CD4-positive, CD25-positive, alpha-beta regulatory T cell (primary cell): ENCODE data around the gene PPIE. TPM values are rescaled to one million over a fixed set of nuclear protein-coding genes. Genes with fewer than 3 reads are reported as not detected.

Experiments used
- ATAC-seq, 2 donors: fragments of 150-1000 bp; cut with Tn5 transposase; one replicate each; pipeline ENCODE4 v1.10.0; 2021; ENCODE audit warnings: low read depth in 2 of 2, moderate number of reproducible peaks in 2 of 2, moderate library complexity in 1 of 2
- DNase-seq, 3 donors: peaks; one replicate each; pipeline versions ENCODE4 v3.0.0 to v3.0.0-alpha.2; 2012 to 2022; ENCODE audit warnings: mixed read lengths in 1 of 3
- H3K27ac ChIP-seq: one replicate; pipeline ENCODE4 v1.7.0; 2013; ENCODE audit warnings: mild to moderate bottlenecking, low read length; ENCODE audit not compliant: insufficient read depth, poor library complexity, severe bottlenecking
- H3K27me3 ChIP-seq: one replicate; pipeline ENCODE4 v1.7.0; 2013; ENCODE audit warnings: low read length; ENCODE audit not compliant: control insufficient read depth, insufficient read depth
- H3K36me3 ChIP-seq: one replicate; pipeline ENCODE4 v1.7.0; 2013; ENCODE audit warnings: mild to moderate bottlenecking, low read length, moderate library complexity; ENCODE audit not compliant: control insufficient read depth, insufficient read depth
- H3K4me1 ChIP-seq: 2 replicates; pipeline ENCODE4 v1.7.0; 2013; ENCODE audit warnings: mild to moderate bottlenecking, low read length; ENCODE audit not compliant: insufficient read depth, control insufficient read depth, poor library complexity, severe bottlenecking
- H3K4me3 ChIP-seq: one replicate; pipeline ENCODE4 v1.7.0; 2013; ENCODE audit warnings: low read depth, mild to moderate bottlenecking, low read length, moderate library complexity
- H3K9me3 ChIP-seq, 2 experiments: 1 replicate in 1 of 2; 2 replicates in 1 of 2; pipeline ENCODE4 v1.7.0; 2013; ENCODE audit warnings: low read length in 2 of 2, mild to moderate bottlenecking in 1 of 2, moderate library complexity in 1 of 2; ENCODE audit not compliant: control insufficient read depth in 2 of 2
- H3K27ac Mint-ChIP-seq, 3 donors: one replicate each; pipeline ENCODE4 v1.8.0; 2020 to 2022; ENCODE audit warnings: mild to moderate bottlenecking in 3 of 3, mixed read lengths in 3 of 3, moderate library complexity in 2 of 3
- H3K27me3 Mint-ChIP-seq: one replicate; pipeline ENCODE4 v1.8.0; 2022; ENCODE audit warnings: mild to moderate bottlenecking, mixed read lengths
- H3K36me3 Mint-ChIP-seq: one replicate; pipeline ENCODE4 v1.8.0; 2020; ENCODE audit warnings: mixed read lengths
- H3K4me1 Mint-ChIP-seq, 4 donors: one replicate each; pipeline ENCODE4 v1.8.0; 2020 to 2022; ENCODE audit warnings: mixed read lengths in 4 of 4, mild to moderate bottlenecking in 1 of 4
- H3K4me3 Mint-ChIP-seq, 4 donors: one replicate each; pipeline ENCODE4 v1.8.0; 2020 to 2022; ENCODE audit warnings: mild to moderate bottlenecking in 4 of 4, mixed read lengths in 4 of 4, moderate library complexity in 3 of 4
- H3K9me3 Mint-ChIP-seq, 7 donors: one replicate each; pipeline ENCODE4 v1.8.0; 2020 to 2022; ENCODE audit warnings: mixed read lengths in 7 of 7, mild to moderate bottlenecking in 3 of 7, moderate library complexity in 2 of 7
- polyA plus RNA-seq, 4 donors: library from polyadenylated mRNA; unstranded; fragments of 300-500 nt; fragmentation: Illumina TruSeq; gene quantifications; one replicate each; pipeline ENCODE4 v1.2.3, GENCODE V29; 2021
- total RNA-seq: library from RNA; stranded (reverse); gene quantifications from one replicate; pipeline ENCODE4 v1.2.3, GENCODE V29; 2022

The PPIE gene
- total and polyA plus RNA-seq, 5 donors from 2014 or later, result 36.8 to 118 (median 91.6) TPM

DNA sequence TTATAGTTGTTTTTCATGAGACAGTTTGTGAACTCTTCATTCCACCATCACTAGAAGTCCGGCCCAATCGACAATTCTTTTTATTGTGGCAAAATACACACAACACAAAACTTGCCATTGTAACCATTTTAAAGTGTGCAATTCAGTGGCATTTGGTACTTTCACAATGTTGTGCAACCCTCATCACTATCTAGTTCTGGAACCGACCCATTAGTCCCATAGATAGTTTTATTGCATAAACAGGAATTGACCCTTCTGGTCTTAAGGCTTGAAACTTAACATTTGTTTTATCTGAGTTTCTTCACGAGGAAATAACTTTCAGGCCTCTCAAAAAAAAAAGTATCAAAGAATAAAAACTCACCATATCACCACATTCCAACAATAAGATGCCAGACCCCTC, 8.8 kb upstream of the PPIE start:
- Mint-ChIP-seq H3K4me1 (peaks cover 4 to 12% (median 8%) of the 10 kb centered on the region in 4 donors), H3K4me3 (no peak overlapping the region), H3K36me3 (no peaks in the 10 kb centered on the region), H3K27ac (no peak overlapping the region), H3K27me3 (peaks cover 73% of the 10 kb centered on the region), H3K9me3 (peaks cover 0 to 1% (median 0%) of the 10 kb centered on the region in 7 donors)
- Histone ChIP-seq H3K4me1 (peaks cover 8% of the 10 kb centered on the region), H3K27me3 (peaks cover 26% of the 10 kb centered on the region), H3K36me3 (no peaks in the 10 kb centered on the region), H3K4me3 (no peak overlapping the region), H3K9me3 (no peaks in the 10 kb centered on the region), H3K27ac (no peak overlapping the region)
- ATAC-seq (no peak), DNase-seq (no peak)

DNA sequence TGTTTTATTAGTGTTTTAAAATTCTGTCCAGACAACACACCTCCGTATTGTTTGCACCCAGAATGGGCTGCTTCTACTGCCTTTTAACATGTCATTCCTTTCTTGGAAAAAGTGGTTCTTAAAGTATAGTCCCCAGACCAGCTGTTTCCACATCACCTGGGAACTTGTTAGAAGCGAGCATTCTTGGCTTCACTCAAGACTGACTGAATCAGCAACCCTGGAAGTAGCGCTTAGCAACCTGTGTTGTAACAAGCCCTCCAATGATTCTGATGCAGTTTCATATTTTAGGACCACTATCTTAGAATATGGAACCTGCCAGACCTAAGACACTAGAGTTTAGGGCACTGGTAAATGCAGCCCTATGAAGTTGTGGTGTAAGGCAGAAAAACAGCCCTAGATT, 6.0 kb upstream of the PPIE start:
- Mint-ChIP-seq H3K36me3 (no peaks in the 10 kb centered on the region), H3K27ac (no peak overlapping the region), H3K4me3 (no peak overlapping the region), H3K4me1 (peaks cover under 1 to 10% (median 5%) of the 10 kb centered on the region in 4 donors), H3K9me3 (peaks cover 0 to 1% (median 0%) of the 10 kb centered on the region in 7 donors), H3K27me3 (peaks cover 57% of the 10 kb centered on the region)
- Histone ChIP-seq H3K9me3 (no peaks in the 10 kb centered on the region), H3K36me3 (no peaks in the 10 kb centered on the region), H3K4me3 (no peak overlapping the region), H3K4me1 (peaks cover under 1% of the 10 kb centered on the region), H3K27ac (no peak overlapping the region), H3K27me3 (peaks cover 26% of the 10 kb centered on the region)
- ATAC-seq, result no peak
- DNase-seq, result no peak

DNA sequence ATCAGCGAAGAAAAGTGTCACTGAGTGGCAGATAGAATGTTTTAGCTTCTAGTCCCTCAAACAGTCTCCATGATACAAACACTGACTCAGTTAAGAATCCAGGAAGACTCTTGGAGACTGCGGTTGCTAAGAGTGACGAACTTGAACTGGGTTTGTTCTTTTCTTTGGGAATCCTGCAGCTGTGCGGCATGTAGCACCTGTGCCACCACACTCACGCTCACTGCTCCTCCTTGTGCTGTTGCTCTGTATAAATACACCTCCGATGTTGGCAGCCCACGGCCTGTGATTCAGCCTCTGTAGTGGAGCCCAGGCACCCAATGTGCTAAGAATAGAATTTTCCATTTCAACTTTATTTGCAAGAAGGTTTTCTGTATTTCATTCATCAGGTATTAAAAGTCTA, 5.5 kb upstream of the PPIE start:
- Histone ChIP-seq H3K4me1 (no peaks in the 10 kb centered on the region), H3K27ac (no peak overlapping the region), H3K36me3 (no peaks in the 10 kb centered on the region), H3K9me3 (no peaks in the 10 kb centered on the region), H3K4me3 (no peak overlapping the region), H3K27me3 (peaks cover 22% of the 10 kb centered on the region)
- Mint-ChIP-seq H3K4me3 (no peak overlapping the region), H3K4me1 (peaks cover 0 to 9% (median 4%) of the 10 kb centered on the region in 4 donors), H3K9me3 (peaks cover 0 to 1% (median 0%) of the 10 kb centered on the region in 7 donors), H3K27ac (no peak overlapping the region), H3K36me3 (no peaks in the 10 kb centered on the region), H3K27me3 (peaks cover 53% of the 10 kb centered on the region)
- DNase-seq, result no peak
- no peak for ATAC-seq

DNA sequence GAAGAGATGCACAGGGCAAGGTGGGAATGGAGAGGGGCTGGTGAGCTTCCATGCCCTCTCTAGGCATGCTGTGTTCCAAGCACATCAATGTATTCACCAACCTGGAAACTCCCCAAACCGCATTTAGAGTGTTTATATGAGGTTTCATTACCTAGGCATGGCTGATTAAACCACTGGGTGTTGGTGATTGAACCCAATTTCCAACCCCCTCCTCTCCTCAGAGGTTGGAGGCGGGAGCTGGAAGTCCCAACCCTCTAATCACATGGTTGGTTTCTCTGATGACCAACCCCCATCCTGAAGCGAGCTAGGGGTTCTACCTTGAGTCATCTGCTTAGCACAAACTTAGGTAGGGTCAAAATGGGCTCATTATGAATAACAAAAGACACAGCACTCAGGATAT, 3.0 kb upstream of the PPIE start:
- H3K27ac ChIP-seq, result no peak overlapping the region
- Mint-ChIP-seq H3K4me1 (peaks cover 9 to 32% (median 19%) of the 10 kb centered on the region in 4 donors), H3K9me3 (peaks cover 0 to 1% (median 0%) of the 10 kb centered on the region in 7 donors)

DNA sequence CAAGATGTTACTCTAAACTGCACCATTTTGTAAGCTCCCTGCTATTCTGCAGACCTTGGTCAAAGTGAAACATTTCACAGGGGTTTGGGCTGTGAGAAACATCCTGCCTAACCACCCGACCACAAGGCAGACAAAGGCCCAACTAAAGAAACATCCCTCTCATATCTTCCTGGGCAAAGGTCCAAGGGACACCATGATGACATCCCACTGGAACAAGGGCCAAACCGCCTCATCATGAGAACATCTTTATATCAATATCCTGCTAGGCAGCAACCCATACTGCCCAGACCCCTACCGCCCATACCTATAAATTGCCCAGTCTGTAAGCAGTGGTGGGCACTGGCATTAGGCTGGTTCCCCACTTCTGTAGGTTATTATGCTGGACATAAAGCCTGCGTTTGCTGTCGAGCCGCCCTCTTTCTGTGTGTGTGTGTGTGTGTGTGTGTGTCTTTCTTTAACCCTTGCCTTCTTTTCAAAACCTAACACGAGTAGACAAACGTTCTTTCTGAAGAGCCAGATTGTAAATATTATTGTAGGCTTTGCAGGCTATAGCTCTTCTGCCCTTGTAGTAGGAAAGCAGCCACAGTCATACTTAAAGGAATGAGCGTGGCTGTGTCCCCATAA, 1.0 kb upstream of the PPIE start:
- no peak for ATAC-seq
- Histone ChIP-seq H3K36me3 (peaks cover 19% of the 10 kb centered on the region), H3K4me3 (no peak overlapping the region), H3K4me1 (peaks cover 18% of the 10 kb centered on the region), H3K27me3 (peaks cover 16% of the 10 kb centered on the region), H3K27ac (no peak overlapping the region), H3K9me3 (no peaks in the 10 kb centered on the region)
- Mint-ChIP-seq H3K4me1 (peaks cover 9 to 43% (median 29%) of the 10 kb centered on the region in 4 donors), H3K36me3 (peaks cover 25% of the 10 kb centered on the region), H3K9me3 (peaks cover 0 to 1% (median 0%) of the 10 kb centered on the region in 7 donors), H3K27ac (peak overlapping the region; percentile 11 to 97 (median 97)), H3K27me3 (peaks cover 22% of the 10 kb centered on the region), H3K4me3 (peak overlapping the region in 3 of 4 donors; percentile 48 to 98 (median 96))
- peak in 1 of 3 donors; percentile 41 for DNase-seq

More for the DNA sequence above, 3.0 kb upstream of the PPIE start:
- ATAC-seq (no peak), DNase-seq (no peak)
- H3K36me3 Mint-ChIP-seq, result peaks cover 12% of the 10 kb centered on the region
- peaks cover 4% of the 10 kb centered on the region for H3K36me3 ChIP-seq
- no peaks in the 10 kb centered on the region for H3K9me3 ChIP-seq
- no peak overlapping the region for H3K4me3 ChIP-seq
- peaks cover 17% of the 10 kb centered on the region for H3K27me3 ChIP-seq
- H3K4me1 ChIP-seq, result peaks cover 18% of the 10 kb centered on the region
- peak overlapping the region in 1 of 4 donors; percentile 55 for H3K4me3 Mint-ChIP-seq
- H3K27ac Mint-ChIP-seq, result no peak overlapping the region
- H3K27me3 Mint-ChIP-seq, result peaks cover 31% of the 10 kb centered on the region

DNA sequence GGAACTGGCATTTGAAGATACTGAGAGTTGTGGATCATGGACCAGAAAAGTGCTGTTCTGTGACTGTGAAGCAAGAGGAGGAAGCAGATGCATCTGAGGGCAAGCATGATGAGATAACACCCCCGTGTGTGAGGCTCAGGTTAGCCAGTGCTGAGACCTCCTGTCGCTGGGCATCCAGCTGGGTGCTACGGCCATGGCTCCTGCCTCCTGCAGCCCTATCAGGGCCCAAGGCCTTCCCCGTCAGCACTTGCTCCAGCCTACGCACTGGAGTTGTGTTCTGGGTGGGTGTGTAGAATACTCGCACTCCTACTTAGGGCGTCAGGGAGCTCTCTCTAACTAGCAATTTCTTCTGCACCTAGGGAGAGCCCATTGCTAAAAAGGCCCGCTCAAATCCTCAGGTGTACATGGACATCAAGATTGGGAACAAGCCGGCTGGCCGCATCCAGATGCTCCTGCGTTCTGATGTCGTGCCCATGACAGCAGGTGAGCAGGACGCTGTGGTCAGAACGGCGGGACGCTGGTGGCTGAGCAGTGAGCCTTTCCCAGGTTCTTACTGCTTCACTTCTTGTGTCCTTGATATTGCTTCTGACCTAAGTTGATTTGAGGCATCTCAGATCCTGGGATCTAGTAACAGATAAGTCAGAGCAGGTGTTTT, 6.5 kb downstream of the PPIE start:
- Mint-ChIP-seq H3K27me3 (no peaks in the 10 kb centered on the region), H3K4me1 (peaks cover 5 to 39% (median 21%) of the 10 kb centered on the region in 4 donors), H3K36me3 (peaks cover 60% of the 10 kb centered on the region), H3K4me3 (no peak overlapping the region), H3K9me3 (no peaks in the 10 kb centered on the region), H3K27ac (no peak overlapping the region)
- no peak overlapping the region for H3K27ac ChIP-seq
- H3K4me1 ChIP-seq, result peaks cover 2% of the 10 kb centered on the region
- DNase-seq, result no peak
- H3K4me3 ChIP-seq, result no peak overlapping the region
- peaks cover 90% of the 10 kb centered on the region for H3K36me3 ChIP-seq
- no peaks in the 10 kb centered on the region for H3K27me3 ChIP-seq
- H3K9me3 ChIP-seq, result no peaks in the 10 kb centered on the region
- ATAC-seq, result no peak

DNA sequence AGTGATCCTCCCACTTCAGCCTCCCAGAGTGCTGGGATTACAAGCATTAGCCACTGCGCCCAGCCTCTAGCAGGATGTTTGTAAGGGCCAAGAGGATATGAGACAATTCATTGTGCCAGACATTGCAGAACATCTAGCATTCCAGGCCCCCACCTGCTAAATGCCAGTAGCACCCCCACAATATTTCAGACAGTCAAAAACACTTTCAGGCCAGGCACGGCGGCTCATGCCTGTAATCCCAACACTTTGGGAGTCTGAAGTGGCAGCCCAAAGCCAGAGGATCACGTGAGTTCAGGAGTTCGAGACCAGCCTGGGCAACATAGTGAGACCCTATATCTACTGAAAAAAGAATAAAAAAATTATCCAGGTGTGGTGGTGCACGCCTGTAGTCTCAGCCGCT, 12.9 kb downstream of the PPIE start:
- Mint-ChIP-seq H3K4me1 (peaks cover 5 to 10% (median 8%) of the 10 kb centered on the region in 4 donors), H3K9me3 (peaks cover 0 to 1% (median 0%) of the 10 kb centered on the region in 7 donors), H3K27ac (no peak overlapping the region), H3K36me3 (peaks cover 42% of the 10 kb centered on the region), H3K4me3 (no peak overlapping the region), H3K27me3 (no peaks in the 10 kb centered on the region)
- DNase-seq (no peak), ATAC-seq (no peak)
- Histone ChIP-seq H3K9me3 (no peaks in the 10 kb centered on the region), H3K4me3 (no peak overlapping the region), H3K36me3 (peaks cover 97% of the 10 kb centered on the region), H3K4me1 (no peaks in the 10 kb centered on the region), H3K27ac (no peak overlapping the region), H3K27me3 (no peaks in the 10 kb centered on the region)
